HG03103 (cell line): ENCODE data around the gene MBD5.
A peak's percentile ranks its signal among the peaks of the same experiment; 100 is the strongest.
"Not testable (repeated sequence)": the region's sequence is repeated elsewhere in the genome, so short reads cannot be mapped to it uniquely, and the experiment has no call there.

Experiments
- ATAC-seq: cut with Tn5 transposase; IDR thresholded peaks from one replicate; pipeline ENCODE4 v1.9.1; 2021; ENCODE audit warnings: low read depth; ENCODE audit not compliant: unreplicated experiment

Gene MBD5

GRCh38 chr2:148021059-148021861, at the start of gene MBD5:
MBD5 (plus strand) TSS chr2:148021091.
- ATAC-seq = peak; percentile 26

DNA sequence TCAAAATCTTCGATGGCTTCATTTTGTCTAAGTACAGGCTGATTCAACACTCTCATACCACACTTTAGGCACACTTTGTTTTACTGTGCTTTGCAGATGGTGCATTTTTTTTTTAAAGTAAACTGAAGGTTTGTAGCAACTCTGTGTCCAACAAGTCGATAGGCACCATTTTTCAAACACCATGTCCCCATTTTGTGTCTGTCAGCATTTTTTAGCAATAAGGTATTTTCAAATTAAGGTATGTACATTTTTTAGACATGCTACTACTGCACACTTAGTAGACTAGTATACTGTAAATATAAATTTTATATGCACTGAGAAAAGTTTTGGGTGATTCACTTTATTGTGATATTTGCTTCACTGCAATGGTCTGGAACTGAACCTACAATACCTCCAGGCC, 44.8 kb upstream of the MBD5 start:
- ATAC-seq = no peak

DNA sequence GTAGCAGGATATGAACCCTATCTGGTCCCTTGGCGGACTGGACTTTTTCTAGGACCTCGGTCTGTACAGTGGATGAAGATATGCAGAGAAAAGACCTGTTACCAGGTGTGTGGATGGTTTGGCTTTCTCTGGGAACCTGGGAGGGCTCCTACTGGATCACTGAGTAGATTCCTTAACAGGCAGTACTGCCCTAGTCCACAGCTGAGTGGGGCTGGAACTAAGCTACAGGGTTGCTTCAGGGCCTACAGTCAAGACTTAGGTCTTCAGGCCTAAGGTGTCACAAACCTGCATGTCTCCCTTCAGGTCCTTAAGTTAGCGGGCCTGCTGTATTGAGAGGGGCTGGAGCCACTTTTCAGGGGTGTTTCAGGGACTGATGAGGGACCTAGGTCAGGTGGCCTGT, 43.2 kb upstream of the MBD5 start:
- ATAC-seq = no peak

DNA sequence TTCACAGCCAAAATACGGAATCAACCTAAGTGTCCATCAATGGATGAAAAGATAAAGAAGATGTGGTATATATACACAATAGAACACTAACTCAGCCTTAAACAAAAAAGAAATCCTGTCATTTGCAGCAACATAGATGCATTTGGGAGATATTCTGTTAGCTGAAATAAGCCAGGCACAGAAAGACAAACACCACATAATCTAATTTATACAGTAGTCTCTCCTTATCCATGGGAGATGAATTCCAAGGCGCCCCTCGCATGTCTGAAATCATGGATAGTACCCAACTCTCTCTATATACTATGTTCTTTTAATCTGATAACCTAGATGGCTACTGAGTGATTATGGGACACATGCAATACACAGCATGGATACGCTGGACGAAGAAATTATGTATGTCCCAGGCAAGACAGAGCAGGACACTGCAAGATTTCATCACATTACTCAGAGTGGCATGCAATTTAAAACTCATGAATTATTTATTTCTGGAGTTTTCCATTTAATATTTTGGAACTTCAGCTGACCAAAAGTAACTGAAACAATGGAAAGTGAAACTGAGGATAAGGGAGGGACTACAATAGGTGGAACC, 39.9 kb upstream of the MBD5 start:
- ATAC-seq = no peak

- ATAC-seq = no peak
These were observed 31.8 kb upstream of the MBD5 start for GRCh38 chr2:147989102-147989501.

DNA sequence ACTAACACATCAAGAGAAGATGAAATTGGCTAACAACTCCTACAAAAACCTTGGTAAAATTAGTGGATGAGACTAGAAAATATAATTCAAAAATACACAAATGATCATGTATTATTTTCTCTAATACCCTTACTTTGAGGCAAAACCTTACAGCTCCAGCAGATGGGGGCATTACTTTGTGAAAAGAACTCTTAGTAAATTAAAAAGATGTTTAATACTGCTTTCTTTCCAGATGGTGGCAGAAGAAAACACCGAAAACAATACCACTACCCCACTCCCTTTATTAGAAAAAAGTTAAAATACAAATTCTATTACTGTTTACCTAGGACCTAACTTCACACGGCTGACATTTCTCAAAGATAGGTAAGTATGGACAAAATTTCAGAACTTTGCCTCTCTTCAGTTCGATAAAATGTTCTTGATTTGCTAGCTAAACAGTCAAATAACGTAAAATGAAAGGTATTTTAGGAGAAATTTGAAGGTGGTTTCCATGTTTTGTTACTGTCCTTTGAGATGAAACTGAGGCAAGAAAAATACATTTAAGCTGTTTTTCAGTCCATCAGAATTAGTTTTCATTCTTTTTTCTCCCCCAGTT, 31.0 kb upstream of the MBD5 start:
- ATAC-seq = peak; percentile 73

DNA sequence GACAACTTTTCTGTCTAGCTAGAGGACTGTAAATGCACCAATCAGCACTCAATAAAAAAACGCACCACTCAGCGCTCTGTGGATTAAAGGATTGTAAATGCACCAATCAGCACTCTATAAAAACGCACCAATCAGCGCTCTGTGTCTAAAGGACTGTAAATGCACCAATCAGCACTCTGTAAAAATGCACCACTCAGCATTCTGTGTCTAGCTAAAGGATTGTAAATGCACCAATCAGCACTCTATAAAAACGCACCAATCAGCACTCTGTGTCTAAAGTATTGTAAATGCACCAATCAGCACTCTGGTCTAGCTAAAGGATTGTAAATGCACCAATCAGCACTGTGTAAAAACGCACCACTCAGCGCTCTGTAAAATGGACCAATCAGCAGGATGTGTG, 25.9 kb upstream of the MBD5 start:
- not testable (repeated sequence) for ATAC-seq

DNA sequence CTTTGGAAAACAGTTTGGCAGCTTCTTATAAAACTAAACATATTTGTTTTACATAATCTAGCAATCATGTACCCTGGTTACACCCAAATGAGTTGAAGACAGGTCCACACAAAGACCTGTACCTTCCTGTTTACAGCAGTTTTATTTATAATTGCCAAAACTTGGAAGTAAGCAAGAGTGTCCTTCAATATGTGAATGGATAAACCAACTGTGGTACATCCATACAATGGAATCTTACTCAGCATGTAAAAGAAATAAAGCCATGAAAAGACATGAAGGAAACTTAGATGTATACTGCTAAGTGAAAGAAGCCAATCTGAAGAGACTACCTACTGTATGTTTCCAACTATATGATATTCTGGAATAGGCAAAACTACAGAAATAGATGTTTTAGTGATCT, 24.1 kb upstream of the MBD5 start:
- ATAC-seq = no peak

DNA sequence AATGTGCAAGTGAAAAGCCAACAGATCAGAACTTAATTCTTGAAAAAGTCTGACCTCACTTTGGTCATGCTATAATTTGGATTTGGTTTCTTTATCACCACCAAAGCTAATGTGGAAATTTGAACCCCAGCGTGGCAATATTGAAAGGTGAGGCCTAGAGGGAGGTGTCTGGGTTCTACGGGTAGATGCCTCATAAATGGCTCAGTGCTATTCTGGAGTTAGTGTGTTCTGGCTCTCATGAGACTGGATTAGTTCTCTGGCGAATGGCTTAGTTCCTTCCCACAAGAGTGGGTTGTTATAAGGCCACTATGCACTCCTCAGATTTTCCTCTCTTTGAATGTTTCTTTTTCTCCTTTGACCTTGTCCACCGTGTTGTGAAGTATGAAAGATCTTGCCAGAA, 22.7 kb upstream of the MBD5 start:
- ATAC-seq = no peak

DNA sequence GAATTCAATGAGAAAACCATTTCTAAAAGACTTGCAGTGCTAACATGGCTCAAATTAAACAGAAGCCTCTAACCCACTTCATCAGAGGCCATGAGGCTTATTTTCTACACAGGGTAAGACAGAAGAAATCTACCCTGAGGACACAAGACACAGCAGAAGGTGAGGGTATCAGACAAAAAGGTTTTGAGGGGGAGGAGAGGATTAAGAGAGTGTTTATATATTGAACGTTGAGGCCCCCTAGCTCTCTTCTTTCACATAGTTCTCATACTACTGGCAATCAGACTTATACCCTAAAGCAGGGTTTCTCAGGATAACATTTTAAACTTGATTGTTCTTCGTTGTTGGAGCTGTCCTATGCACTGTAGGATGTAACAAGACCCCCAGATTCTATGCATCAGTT, 21.8 kb upstream of the MBD5 start:
- ATAC-seq = no peak

DNA sequence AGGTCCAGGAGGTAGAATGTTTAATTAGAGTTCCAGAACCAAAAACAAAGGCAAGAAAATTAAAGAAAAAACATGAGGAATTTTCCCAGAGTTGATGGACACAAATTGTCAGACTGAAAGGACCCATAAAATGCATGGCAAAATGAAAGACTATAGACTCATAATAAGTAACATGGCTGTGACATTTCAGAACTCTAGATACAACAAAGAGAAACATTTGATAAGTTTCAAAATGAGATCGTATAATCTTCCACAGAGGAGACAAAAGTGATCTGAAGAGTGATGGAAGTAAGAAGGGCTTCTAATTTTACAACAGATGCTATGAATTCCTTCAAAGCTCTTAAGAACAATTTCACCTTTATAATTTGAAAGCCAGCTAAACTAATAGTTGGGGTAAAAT, 20.8 kb upstream of the MBD5 start:
- ATAC-seq = no peak

DNA sequence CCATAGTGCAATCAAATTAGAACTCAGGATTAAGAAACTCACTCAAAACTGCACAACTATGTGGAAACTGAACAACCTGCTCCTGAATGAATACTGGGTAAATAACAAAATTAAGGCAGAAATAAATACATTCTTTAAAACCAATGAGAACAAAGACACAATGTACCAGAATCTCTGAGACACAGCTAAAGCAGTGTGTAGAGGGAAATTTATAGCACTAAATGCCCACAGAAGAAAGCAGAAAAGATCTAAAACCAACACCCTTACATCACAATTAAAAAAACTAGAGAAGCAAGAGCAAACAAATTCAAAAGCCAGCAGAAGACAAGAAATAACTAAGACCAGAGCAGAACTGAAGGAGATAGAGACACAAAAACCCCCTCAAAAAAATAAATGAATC, 18.5 kb upstream of the MBD5 start:
- not testable (repeated sequence) for ATAC-seq

DNA sequence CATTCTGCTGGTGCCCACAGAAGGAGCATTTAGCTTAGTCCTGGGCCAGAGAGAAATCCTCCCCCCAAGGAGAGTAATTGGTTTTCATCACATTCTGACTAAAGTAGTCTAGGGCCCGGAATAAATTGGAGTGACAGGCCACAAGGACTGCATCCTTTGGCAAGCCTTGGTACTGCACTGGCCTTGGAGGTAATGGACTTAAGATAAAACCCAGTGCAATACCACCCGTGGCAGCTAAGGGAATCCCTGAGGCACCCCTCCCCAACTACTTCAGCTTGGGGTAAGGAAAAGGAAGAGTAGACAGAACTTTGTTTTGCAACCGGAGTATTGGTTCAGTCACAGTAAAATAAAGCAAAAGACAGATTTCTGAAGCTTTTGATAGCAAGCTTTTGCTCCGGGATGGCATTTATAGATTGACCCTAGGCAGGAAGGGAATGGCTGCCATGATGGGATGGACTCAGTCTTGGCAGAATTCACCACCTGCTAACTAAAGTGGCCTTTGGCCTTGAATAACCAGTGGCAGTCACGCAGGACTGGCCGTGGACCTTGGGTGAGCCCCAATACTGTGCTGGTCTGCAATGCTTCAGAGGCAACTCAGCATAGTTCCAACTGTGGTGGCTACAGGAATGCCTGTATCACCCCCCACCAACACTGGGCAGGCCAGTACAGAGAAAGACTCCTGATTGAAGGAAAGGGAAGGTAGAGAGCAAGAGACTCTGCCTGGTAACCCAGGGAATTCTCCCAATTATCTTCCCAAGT, 14.5 kb upstream of the MBD5 start:
- no peak for ATAC-seq

DNA sequence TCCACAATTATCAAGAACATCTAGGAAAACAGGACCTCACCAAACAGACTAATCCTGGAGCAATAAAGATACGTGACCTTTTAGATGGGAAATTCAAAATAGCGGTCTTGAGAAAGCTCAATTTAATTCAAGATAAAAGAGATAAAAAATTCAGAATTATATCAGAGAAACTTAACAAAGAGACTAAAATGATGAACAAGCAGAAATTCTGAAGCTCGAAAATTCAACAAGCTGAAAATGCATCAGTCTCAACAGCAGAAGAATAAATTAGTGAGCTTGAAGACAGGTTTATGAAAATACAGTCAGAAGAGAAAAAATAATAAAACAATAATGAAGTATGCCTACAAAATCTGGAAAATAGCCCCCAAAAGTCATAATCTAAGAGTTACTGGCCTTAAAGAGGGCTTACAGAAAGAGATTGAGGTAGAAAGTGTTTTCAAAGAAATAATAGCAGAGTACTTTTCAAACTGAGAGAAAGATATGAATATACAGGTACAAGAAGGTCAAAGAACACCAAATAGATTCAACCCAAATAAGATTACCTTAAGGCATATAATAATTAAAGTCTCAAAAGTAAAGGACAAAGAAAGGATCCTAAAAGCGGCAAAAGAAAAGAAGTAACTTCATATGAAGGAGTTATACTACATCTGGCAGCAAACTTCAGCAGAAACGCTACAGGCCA, 13.5 kb upstream of the MBD5 start:
- no peak for ATAC-seq

DNA sequence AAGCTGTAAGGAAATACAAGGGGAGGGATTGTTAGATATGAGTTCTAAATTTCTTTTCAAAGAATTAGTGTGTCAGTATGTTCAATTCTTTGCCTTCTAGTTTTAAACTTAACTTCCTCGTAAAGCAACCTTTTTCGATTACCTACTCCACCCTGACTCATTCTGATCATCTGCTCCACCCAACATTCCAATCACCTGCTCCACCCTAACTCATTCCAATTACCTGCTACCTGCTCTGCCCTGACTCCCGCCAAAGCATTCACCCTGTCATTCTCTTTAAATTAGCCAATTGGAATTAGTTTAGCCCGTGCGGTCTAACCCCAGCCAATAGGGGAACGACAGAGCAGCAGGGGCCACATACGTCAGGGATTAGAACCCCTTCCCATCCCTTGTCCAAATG, 12.5 kb upstream of the MBD5 start:
- not testable (repeated sequence) for ATAC-seq

GRCh38 chr2:148013876-148014275, 7.0 kb upstream of the MBD5 start:
- ATAC-seq = no peak

GRCh38 chr2:148014616-148015015, 6.3 kb upstream of the MBD5 start:
- no peak for ATAC-seq

DNA sequence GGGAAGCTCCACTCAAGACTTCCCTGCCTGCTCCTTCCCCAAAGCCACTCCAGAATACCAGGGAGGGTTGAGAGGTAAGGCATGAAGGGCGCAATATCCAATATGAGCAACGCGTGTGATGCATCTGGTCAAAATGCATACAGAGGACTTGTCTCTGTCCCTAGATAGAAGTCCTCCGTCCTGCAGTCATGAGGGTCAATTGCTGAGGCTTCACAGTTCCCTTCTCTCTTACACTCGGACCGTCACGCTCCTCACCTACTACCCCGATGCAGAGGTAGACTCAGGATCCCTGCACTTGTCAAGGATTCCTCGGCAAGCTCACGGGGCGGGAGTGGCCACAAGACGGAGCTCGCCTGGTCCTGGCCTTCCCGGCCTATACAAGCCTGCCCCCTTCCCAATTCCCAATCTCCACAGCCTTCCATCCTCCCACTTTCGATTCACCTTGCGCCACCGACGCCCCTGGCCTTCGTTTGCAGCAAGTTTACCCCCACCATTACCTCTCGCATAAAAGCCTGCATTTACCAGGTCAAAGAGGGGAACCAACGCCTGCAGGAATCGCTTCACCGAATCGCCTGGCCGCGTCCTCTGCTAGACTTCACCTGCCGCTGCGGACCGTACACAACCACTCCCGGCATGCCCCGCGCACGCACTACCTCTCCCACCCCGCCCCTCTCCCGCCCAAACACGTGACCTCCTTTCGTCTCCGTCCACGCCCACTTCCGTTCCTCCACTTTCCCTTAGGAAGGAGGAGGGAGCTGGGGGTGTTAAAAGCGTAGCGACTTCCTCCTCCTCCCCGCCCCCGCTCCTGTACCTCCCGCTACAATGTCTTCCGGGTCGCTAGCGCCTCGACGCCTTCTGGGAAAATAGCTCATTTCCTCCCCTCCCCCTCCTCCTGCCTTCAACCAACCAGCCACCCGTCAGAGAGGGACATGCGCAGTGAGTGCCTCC, 506 bp upstream of the MBD5 start, which contains the start of gene ORC4:
TSS of gene ORC4 (minus strand) at position 627 of the 948 bp plus-strand sequence. CDS start 44,779 bp downstream, outside the sequence.
- ATAC-seq = peak; percentile 76

DNA sequence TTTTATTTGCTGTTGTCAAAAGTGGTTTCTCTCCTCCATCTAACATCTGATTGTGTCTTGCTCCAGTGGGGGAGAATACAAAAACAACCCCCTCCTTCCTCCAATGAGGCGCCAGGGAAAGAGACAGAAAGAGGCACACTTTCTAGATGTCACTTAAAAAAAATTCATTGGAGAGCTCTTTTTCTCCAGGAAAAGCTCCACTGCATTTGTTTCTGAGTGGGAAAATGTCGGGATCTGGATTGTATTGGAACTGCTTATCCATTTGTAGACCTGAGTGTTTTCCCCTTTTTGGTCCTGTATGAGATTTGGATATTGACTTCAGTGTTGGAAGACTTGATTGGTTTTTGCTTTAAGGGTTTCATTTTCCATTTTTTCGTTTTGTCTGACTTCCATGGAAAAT, 995 bp downstream of the MBD5 start:
- ATAC-seq = no peak
